ENCODE measurements around the gene DSG4. TPM values are rescaled to one million over a fixed set of nuclear protein-coding genes. Genes with fewer than 3 reads are reported as not detected.

The DSG4 gene
- polyA plus RNA-seq, 3 donors = not detected

DNA sequence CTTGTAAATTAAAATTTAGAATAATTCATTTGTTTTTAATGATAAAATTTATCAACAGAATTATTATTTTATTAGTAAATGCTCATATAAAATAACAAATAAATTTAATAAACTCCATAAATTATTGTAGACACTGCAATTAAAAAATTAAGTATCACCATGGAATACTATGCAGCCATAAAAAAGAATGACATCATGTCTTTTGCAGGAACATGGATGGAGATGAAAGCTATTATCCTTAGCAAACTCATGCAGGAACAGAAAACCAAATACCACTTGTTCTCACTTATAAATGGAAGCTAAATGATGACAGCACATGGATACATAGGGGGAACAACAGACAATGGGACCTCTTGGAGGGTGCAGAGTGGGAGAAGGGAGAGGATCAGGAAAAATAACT lies 41.3 kb downstream of the DSG4 start:
- Histone ChIP-seq H3K4me2 (replicated peaks; ENCODE audit: extremely low read depth, low read length, poor library complexity, severe bottlenecking) (no peak overlapping the region), H3K27ac (ENCODE audit: low read depth in 1 of 2, low read length in 2 of 2) (no peak overlapping the region), H3K36me3 (replicated peaks in 1 of 2; ENCODE audit: control insufficient read depth in 1 of 2, insufficient read depth in 2 of 2, low read length in 2 of 2) (no peaks in the 10 kb centered on the region), H3K9me3 (replicated peaks in 1 of 2; ENCODE audit: control insufficient read depth in 1 of 2, insufficient read depth in 1 of 2, low read length in 2 of 2) (no peaks in the 10 kb centered on the region), H3K27me3 (ENCODE audit: control insufficient read depth in 2 of 2, insufficient read depth in 2 of 2, low read length in 2 of 2) (no peaks in the 10 kb centered on the region), H3K4me3 (replicated peaks in 1 of 3; ENCODE audit: low read depth in 2 of 3, low read length in 3 of 3) (no peak overlapping the region), H2AFZ (ENCODE audit: insufficient read depth, low read depth, low read length, poor library complexity, severe bottlenecking) (no peak overlapping the region), H3K79me2 (ENCODE audit: insufficient read depth, low read length) (no peaks in the 10 kb centered on the region), H3K9ac (ENCODE audit: insufficient read depth, low read length, poor library complexity, severe bottlenecking) (no peak overlapping the region), H4K20me1 (ENCODE audit: insufficient read depth, low read length) (no peaks in the 10 kb centered on the region), H3K4me1 (ENCODE audit: control insufficient read depth in 1 of 2, insufficient read depth in 2 of 2, low read length in 2 of 2) (no peaks in the 10 kb centered on the region)
- DNase-seq = no peak
- intact Hi-C loops (cut with micrococcal nuclease) = no loop called here
- Mint-ChIP-seq H3K4me3 (no peak overlapping the region), H3K36me3 (no peaks in the 10 kb centered on the region), H3K4me1 (no peaks in the 10 kb centered on the region), H3K27me3 (ENCODE audit: low read depth in 3 of 3) (peaks cover 0 to 2% (median 0%) of the 10 kb centered on the region in 3 donors), H3K9me3 (peaks cover 0 to 4% (median 0%) of the 10 kb centered on the region in 7 donors), H3K27ac (no peak overlapping the region)
- TF ChIP-seq, protein P1, sequence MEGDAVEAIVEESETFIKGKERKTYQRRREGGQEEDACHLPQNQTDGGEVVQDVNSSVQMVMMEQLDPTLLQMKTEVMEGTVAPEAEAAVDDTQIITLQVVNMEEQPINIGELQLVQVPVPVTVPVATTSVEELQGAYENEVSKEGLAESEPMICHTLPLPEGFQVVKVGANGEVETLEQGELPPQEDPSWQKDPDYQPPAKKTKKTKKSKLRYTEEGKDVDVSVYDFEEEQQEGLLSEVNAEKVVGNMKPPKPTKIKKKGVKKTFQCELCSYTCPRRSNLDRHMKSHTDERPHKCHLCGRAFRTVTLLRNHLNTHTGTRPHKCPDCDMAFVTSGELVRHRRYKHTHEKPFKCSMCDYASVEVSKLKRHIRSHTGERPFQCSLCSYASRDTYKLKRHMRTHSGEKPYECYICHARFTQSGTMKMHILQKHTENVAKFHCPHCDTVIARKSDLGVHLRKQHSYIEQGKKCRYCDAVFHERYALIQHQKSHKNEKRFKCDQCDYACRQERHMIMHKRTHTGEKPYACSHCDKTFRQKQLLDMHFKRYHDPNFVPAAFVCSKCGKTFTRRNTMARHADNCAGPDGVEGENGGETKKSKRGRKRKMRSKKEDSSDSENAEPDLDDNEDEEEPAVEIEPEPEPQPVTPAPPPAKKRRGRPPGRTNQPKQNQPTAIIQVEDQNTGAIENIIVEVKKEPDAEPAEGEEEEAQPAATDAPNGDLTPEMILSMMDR (IDR thresholded peaks at IDR 0.05) = no peak

DNA sequence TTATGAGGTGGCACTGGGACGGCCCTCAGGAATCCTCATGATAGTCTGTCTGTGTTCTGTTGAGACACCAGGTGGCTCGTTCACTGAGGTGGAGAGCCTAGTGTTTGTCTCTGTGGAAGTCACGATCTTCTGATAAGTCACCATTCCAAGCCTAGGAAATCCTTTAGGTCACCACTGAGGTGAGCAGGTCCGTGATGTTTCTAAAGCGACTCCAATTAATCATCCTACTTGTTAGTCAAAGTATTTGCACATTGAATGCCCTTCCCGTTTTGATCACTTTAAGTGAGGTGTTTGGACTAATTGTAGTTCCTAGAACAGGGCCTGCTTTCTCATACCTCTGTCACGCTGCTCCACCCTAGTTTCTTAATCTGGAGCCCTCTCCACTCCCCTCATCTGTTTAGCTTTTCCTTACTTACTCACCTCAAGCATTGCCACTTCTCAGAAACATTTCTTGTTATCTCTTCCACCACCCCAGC lies 42.9 kb downstream of the DSG4 start:
- no peak for DNase-seq
- Mint-ChIP-seq H3K4me3 (no peak overlapping the region), H3K27ac (no peak overlapping the region), H3K36me3 (no peaks in the 10 kb centered on the region), H3K4me1 (no peaks in the 10 kb centered on the region), H3K27me3 (ENCODE audit: low read depth in 3 of 3) (peaks cover 0 to 2% (median 0%) of the 10 kb centered on the region in 3 donors), H3K9me3 (peaks cover 0 to 4% (median 0%) of the 10 kb centered on the region in 7 donors)
- Histone ChIP-seq H3K4me3 (replicated peaks in 1 of 3; ENCODE audit: low read depth in 2 of 3, low read length in 3 of 3) (no peak overlapping the region), H3K27ac (ENCODE audit: low read depth in 1 of 2, low read length in 2 of 2) (no peak overlapping the region), H3K4me1 (ENCODE audit: control insufficient read depth in 1 of 2, insufficient read depth in 2 of 2, low read length in 2 of 2) (no peaks in the 10 kb centered on the region), H3K79me2 (ENCODE audit: insufficient read depth, low read length) (no peaks in the 10 kb centered on the region), H3K27me3 (ENCODE audit: control insufficient read depth in 2 of 2, insufficient read depth in 2 of 2, low read length in 2 of 2) (no peaks in the 10 kb centered on the region), H3K9ac (ENCODE audit: insufficient read depth, low read length, poor library complexity, severe bottlenecking) (no peak overlapping the region), H2AFZ (ENCODE audit: insufficient read depth, low read depth, low read length, poor library complexity, severe bottlenecking) (no peak overlapping the region), H3K4me2 (replicated peaks; ENCODE audit: extremely low read depth, low read length, poor library complexity, severe bottlenecking) (no peak overlapping the region), H4K20me1 (ENCODE audit: insufficient read depth, low read length) (no peaks in the 10 kb centered on the region), H3K9me3 (replicated peaks in 1 of 2; ENCODE audit: control insufficient read depth in 1 of 2, insufficient read depth in 1 of 2, low read length in 2 of 2) (no peaks in the 10 kb centered on the region), H3K36me3 (replicated peaks in 1 of 2; ENCODE audit: control insufficient read depth in 1 of 2, insufficient read depth in 2 of 2, low read length in 2 of 2) (no peaks in the 10 kb centered on the region)
- intact Hi-C loops (cut with micrococcal nuclease) = no loop called here
- 100% methylated on average over 2 of the region's 7 CpGs for WGBS (ENCODE audit: insufficient coverage)
- TF ChIP-seq, protein P1 (IDR thresholded peaks at IDR 0.05) = no peak

All from CD14-positive monocyte (primary cell).